ENCODE measurements around the gene TMEM132A.

- TF ChIP-seq EGR1 (conservative IDR thresholded peaks at IDR 0.05): no peak
- TF ChIP-seq, protein P1, sequence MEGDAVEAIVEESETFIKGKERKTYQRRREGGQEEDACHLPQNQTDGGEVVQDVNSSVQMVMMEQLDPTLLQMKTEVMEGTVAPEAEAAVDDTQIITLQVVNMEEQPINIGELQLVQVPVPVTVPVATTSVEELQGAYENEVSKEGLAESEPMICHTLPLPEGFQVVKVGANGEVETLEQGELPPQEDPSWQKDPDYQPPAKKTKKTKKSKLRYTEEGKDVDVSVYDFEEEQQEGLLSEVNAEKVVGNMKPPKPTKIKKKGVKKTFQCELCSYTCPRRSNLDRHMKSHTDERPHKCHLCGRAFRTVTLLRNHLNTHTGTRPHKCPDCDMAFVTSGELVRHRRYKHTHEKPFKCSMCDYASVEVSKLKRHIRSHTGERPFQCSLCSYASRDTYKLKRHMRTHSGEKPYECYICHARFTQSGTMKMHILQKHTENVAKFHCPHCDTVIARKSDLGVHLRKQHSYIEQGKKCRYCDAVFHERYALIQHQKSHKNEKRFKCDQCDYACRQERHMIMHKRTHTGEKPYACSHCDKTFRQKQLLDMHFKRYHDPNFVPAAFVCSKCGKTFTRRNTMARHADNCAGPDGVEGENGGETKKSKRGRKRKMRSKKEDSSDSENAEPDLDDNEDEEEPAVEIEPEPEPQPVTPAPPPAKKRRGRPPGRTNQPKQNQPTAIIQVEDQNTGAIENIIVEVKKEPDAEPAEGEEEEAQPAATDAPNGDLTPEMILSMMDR (IDR thresholded peaks at IDR 0.05 in 2 of 3, conservative IDR thresholded peaks at IDR 0.05 in 1 of 3; ENCODE audit: insufficient read depth in 2 of 3, low read depth in 1 of 3, low read length in 3 of 3): no peak
- no peak for TF ChIP-seq CEBPB (tag; IDR thresholded peaks at IDR 0.05)
- no peak for TF ChIP-seq MLX (CRISPR knock-in tag; conservative IDR thresholded peaks at IDR 0.05)
- no peak for TF ChIP-seq ZNF395 (CRISPR knock-in tag; IDR thresholded peaks at IDR 0.05)
- TF ChIP-seq, protein P2, sequence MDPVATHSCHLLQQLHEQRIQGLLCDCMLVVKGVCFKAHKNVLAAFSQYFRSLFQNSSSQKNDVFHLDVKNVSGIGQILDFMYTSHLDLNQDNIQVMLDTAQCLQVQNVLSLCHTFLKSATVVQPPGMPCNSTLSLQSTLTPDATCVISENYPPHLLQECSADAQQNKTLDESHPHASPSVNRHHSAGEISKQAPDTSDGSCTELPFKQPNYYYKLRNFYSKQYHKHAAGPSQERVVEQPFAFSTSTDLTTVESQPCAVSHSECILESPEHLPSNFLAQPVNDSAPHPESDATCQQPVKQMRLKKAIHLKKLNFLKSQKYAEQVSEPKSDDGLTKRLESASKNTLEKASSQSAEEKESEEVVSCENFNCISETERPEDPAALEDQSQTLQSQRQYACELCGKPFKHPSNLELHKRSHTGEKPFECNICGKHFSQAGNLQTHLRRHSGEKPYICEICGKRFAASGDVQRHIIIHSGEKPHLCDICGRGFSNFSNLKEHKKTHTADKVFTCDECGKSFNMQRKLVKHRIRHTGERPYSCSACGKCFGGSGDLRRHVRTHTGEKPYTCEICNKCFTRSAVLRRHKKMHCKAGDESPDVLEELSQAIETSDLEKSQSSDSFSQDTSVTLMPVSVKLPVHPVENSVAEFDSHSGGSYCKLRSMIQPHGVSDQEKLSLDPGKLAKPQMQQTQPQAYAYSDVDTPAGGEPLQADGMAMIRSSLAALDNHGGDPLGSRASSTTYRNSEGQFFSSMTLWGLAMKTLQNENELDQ (CRISPR knock-in tag; IDR thresholded peaks at IDR 0.05; ENCODE audit: borderline replicate concordance): no peak
Measured at GRCh38 chr11:60942970-60943565, 18.8 kb downstream of the TMEM132A start.
